Neutrophil (primary cell): ENCODE measurements around the gene CFH.

Source experiments
- H3K27ac ChIP-seq: fragments of 200-600 bp; sonication (generic); 2 replicates; pipeline ENCODE4 v1.5.1; 2016; ENCODE audit warnings: mild to moderate bottlenecking, moderate library complexity
- H3K27me3 ChIP-seq: fragments of 200-600 bp; sonication (generic); 2 replicates; pipeline ENCODE4 v1.6.0; 2016; ENCODE audit warnings: mild to moderate bottlenecking
- H3K36me3 ChIP-seq: fragments of 200-600 bp; sonication (generic); 2 replicates; pipeline ENCODE4 v1.5.1; 2017
- H3K4me1 ChIP-seq, 2 experiments: fragments of 200-600 bp in 1 of 2; sonication (generic) in 1 of 2; 1 replicate in 1 of 2; 2 replicates in 1 of 2; pipeline versions ENCODE4 v1.5.1 to v1.6.1; 2013 to 2016; ENCODE audit warnings: low read depth in 1 of 2, low read length in 1 of 2, mild to moderate bottlenecking in 1 of 2, moderate library complexity in 1 of 2; ENCODE audit not compliant: control insufficient read depth in 1 of 2, insufficient read depth in 1 of 2
- H3K4me3 ChIP-seq, 2 experiments: fragments of 200-600 bp in 1 of 2; sonication (generic) in 1 of 2; 1 replicate in 1 of 2; 2 replicates in 1 of 2; pipeline ENCODE4 v1.5.1; 2013 to 2016; ENCODE audit warnings: low read depth in 1 of 2, low read length in 1 of 2, mild to moderate bottlenecking in 1 of 2, moderate library complexity in 1 of 2
- H3K9me3 ChIP-seq: fragments of 200-600 bp; sonication (generic); 2 replicates; pipeline ENCODE4 v1.5.1; 2016
- TF ChIP-seq, protein P1 (sequence below): fragments of 200-600 bp; sonication (generic); IDR thresholded peaks from 2 replicates; pipeline ENCODE4 v1.5.1; 2016; ENCODE audit warnings: antibody characterized with exemption

Gene CFH

DNA sequence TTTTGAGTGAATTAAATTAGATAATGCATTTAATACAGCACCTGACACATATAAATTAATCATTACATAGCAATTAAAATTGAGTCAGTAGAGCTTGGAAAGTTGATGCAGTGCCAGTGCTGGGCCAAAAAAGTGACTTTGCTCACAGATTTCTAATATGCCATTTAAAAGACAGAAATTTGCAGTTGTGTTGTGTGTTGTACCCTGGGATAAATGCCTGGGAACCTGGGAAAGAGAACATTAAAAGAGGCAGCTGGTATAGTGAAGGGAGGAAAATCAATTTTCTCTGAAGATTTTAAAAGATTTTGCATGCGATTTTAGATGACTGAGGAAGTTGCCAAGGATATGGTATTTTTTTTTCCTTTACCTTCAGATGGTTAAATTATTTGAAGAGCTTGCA is 10.9 kb upstream of the CFH start:
- Histone ChIP-seq H3K4me1 (no peaks in the 10 kb centered on the region), H3K9me3 (no peaks in the 10 kb centered on the region), H3K27me3 (no peaks in the 10 kb centered on the region), H3K36me3 (no peaks in the 10 kb centered on the region), H3K4me3 (no peak overlapping the region), H3K27ac (no peak overlapping the region)
- TF ChIP-seq, protein P1, sequence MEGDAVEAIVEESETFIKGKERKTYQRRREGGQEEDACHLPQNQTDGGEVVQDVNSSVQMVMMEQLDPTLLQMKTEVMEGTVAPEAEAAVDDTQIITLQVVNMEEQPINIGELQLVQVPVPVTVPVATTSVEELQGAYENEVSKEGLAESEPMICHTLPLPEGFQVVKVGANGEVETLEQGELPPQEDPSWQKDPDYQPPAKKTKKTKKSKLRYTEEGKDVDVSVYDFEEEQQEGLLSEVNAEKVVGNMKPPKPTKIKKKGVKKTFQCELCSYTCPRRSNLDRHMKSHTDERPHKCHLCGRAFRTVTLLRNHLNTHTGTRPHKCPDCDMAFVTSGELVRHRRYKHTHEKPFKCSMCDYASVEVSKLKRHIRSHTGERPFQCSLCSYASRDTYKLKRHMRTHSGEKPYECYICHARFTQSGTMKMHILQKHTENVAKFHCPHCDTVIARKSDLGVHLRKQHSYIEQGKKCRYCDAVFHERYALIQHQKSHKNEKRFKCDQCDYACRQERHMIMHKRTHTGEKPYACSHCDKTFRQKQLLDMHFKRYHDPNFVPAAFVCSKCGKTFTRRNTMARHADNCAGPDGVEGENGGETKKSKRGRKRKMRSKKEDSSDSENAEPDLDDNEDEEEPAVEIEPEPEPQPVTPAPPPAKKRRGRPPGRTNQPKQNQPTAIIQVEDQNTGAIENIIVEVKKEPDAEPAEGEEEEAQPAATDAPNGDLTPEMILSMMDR: no peak

DNA sequence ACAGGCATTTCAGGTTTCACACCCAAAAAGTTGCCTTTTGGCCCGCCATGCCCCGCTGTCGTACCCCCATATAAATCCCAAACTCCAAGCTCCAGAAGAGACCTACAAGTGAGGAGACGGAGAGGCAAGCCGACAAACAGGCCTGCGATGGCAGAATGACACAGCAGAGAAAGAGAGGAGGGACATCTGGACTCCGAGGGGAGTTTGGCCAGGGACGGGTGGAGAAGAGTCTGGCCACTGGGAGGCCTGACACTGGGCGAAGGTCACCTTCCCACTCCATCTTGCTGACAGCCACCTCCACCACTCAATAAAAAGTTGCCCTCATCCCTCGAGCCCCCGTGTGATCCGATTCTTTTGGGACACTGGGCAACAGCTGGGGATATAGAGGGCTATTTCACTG is 1.9 kb upstream of the CFH start:
- Histone ChIP-seq H3K27ac (no peak overlapping the region), H3K4me1 (no peaks in the 10 kb centered on the region), H3K4me3 (no peak overlapping the region), H3K27me3 (no peaks in the 10 kb centered on the region), H3K36me3 (no peaks in the 10 kb centered on the region), H3K9me3 (no peaks in the 10 kb centered on the region)
- TF ChIP-seq, protein P1: no peak

DNA sequence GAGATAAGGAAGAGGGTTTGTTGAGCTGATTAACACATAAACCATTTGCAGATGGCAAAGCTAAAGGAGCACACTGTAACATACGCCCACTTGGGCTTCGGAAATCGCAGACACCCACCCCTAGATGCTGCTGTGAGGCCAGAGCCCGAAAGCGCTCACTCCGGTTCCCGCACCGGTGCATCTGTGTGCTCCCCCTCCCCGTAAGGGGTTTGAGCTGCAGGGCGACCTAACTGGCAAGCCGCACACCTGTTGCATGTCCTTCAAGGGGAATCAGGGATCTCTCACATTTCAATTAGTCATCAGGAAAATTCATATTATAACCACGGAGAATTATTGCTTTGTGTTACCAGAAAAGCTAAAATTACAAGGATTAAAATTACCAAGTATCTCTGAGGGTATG is 1.4 kb upstream of the CFH start:
- TF ChIP-seq, protein P1: no peak
- Histone ChIP-seq H3K4me1 (no peaks in the 10 kb centered on the region), H3K27me3 (no peaks in the 10 kb centered on the region), H3K4me3 (no peak overlapping the region), H3K27ac (no peak overlapping the region), H3K36me3 (no peaks in the 10 kb centered on the region), H3K9me3 (no peaks in the 10 kb centered on the region)

DNA sequence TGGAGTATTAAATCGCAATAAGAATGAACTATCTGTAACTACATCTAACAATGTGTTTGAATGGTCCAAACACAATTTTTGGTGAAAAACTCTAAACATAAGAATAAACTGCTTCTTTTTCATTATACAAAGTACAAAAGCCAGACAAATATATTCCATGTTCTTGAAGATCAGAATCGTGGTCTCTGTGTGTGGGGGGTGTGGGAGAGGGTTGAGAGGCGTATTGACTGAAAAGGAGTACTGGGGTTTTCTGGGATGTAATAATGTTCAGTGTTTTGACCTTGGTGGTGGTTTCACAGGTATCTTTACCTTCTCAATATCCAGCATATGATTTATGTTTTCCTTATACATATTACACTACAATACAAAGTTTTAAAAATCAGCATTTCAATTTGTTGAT is 764 bp upstream of the CFH start:
- Histone ChIP-seq H3K4me3 (no peak overlapping the region), H3K4me1 (no peaks in the 10 kb centered on the region), H3K27ac (no peak overlapping the region), H3K27me3 (no peaks in the 10 kb centered on the region), H3K9me3 (no peaks in the 10 kb centered on the region), H3K36me3 (no peaks in the 10 kb centered on the region)
- TF ChIP-seq, protein P1: no peak

DNA sequence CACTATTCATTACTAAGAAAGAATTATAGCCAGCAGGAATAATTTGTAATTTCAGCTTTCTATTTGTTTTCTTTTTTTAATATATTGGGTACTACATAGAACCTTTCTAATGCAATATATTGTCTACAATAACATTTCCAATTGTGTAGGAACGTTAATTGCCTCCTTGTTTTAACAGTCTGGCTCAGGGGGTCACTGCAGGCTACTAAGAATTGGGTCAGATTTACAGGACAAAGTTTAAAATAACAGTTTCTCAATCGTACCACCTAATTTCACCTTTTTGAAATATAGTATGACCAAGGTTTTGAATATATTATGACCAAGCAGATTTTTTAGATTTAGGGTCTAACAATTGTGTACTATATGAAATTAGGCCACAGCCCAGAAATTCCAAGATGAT is 2.4 kb downstream of the CFH start:
- Histone ChIP-seq H3K4me3 (no peak overlapping the region), H3K27me3 (no peaks in the 10 kb centered on the region), H3K36me3 (no peaks in the 10 kb centered on the region), H3K4me1 (peaks cover 0 to 2% of the 10 kb centered on the region in 2 experiments), H3K27ac (no peak overlapping the region), H3K9me3 (no peaks in the 10 kb centered on the region)
- TF ChIP-seq, protein P1: no peak

DNA sequence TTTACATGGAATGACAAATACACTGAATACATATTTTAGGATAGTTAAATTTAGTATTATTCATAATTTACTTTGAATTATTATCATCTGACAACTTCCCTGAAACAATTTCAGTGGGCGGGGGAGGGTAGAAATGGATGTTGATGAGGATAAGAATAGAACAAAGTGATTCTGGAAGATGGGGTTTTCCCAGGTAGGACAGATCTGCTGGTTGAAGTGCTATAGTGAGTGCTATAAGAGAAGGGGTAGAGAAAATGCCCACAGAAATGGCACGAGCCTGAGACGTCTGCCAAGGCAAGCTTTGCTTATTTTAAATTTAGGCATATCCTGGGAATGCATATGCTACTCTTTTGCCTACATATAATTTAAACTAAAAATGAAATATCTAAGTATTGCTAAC is 3.2 kb downstream of the CFH start:
- Histone ChIP-seq H3K4me1 (peaks cover 0 to 7% of the 10 kb centered on the region in 2 experiments), H3K27ac (no peak overlapping the region), H3K36me3 (no peaks in the 10 kb centered on the region), H3K4me3 (no peak overlapping the region), H3K9me3 (no peaks in the 10 kb centered on the region), H3K27me3 (no peaks in the 10 kb centered on the region)
- TF ChIP-seq, protein P1: no peak
